ENCODE results near the gene S100A16.

DNA sequence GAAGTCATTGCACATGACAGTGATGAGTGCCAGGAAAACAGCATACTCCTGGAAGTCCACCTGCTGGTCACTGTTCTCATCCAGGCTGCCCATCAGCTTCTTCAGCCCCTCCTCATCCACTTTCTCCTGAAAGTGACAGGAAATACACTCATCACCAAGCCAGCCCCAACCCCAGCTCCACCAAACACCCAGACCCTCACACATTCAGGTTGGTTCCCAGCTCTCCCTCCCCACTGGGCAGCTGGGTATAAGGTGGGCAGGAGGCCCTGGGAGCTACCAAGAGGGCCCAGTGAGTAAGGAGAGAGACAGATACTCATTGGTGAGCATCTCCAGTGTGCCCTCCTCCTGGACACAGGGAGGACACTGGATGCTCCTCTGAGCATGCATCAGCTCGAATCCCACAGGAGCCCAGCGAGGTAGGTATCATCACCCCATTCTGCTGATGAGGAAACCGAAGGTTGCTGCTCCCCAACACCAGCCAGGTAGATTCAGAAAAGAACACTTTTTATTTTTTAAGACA, 51.4 kb downstream of the S100A16 start:
- TF ChIP-seq, protein P1, sequence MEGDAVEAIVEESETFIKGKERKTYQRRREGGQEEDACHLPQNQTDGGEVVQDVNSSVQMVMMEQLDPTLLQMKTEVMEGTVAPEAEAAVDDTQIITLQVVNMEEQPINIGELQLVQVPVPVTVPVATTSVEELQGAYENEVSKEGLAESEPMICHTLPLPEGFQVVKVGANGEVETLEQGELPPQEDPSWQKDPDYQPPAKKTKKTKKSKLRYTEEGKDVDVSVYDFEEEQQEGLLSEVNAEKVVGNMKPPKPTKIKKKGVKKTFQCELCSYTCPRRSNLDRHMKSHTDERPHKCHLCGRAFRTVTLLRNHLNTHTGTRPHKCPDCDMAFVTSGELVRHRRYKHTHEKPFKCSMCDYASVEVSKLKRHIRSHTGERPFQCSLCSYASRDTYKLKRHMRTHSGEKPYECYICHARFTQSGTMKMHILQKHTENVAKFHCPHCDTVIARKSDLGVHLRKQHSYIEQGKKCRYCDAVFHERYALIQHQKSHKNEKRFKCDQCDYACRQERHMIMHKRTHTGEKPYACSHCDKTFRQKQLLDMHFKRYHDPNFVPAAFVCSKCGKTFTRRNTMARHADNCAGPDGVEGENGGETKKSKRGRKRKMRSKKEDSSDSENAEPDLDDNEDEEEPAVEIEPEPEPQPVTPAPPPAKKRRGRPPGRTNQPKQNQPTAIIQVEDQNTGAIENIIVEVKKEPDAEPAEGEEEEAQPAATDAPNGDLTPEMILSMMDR (IDR thresholded peaks at IDR 0.05) = no peak
- TF ChIP-seq POLR2A (IDR thresholded peaks at IDR 0.05) = no peak

Data from Peyer's patch (tissue), 4 donors.